Activated CD4-positive, alpha-beta memory T cell treated with anti-CD3 and anti-CD28 coated beads for 36 hours (primary cell): ENCODE data around the gene STH. TPM values are rescaled to one million over a fixed set of nuclear protein-coding genes. Genes with fewer than 3 reads are reported as not detected.
"Not testable (repeated sequence)": the region's sequence is repeated elsewhere in the genome, so short reads cannot be mapped to it uniquely, and the experiment has no call there.

Source experiments
- CTCF ChIA-PET: fragments of 350-600 bp; sonication (Branson Sonifier 250); formaldehyde crosslinking; loops from one replicate; lab custom pipeline; 2021; ENCODE audit warnings: antibody characterized with exemption, inconsistent platforms; lab: Charles Lee
- POLR2A ChIA-PET: fragments of 350-600 bp; sonication (Branson Sonifier 250); formaldehyde crosslinking; loops from one replicate; lab custom pipeline; 2021; ENCODE audit warnings: antibody characterized with exemption; lab: Charles Lee
- DNase-seq: peaks from one replicate; pipeline ENCODE4 v3.0.0-alpha.2; 2020
- H3K27ac Mint-ChIP-seq: one replicate; pipeline ENCODE4 v1.8.0; 2021; ENCODE audit warnings: mixed read lengths
- H3K27me3 Mint-ChIP-seq: one replicate; pipeline ENCODE4 v1.8.0; 2021; ENCODE audit warnings: mixed read lengths
- H3K36me3 Mint-ChIP-seq: one replicate; pipeline ENCODE4 v1.8.0; 2021; ENCODE audit warnings: mixed read lengths
- H3K4me1 Mint-ChIP-seq: one replicate; pipeline ENCODE4 v1.8.0; 2021; ENCODE audit warnings: low read depth, mixed read lengths
- H3K4me3 Mint-ChIP-seq: one replicate; pipeline ENCODE4 v1.8.0; 2021; ENCODE audit warnings: mild to moderate bottlenecking, mixed read lengths
- H3K9me3 Mint-ChIP-seq: one replicate; pipeline ENCODE4 v1.8.0; 2021; ENCODE audit warnings: mixed read lengths
- intact Hi-C: fragments of 100-400 bp; cut with micrococcal nuclease; formaldehyde crosslinking; loops from one replicate; pipeline ENCODE4 v1.15.1; 2023
- total RNA-seq, 2 experiments: library from RNA; stranded (reverse); gene quantifications; one replicate each; pipeline ENCODE4 v1.2.3, GENCODE V29; 2021

Gene STH
- total RNA-seq, 2 experiments from 2014 or later = not detected

GRCh38 chr17:46001390-46002310, 2.6 kb downstream of the STH start:
- Mint-ChIP-seq H3K4me3 (no peak overlapping the region), H3K27ac (no peak overlapping the region)
- intact Hi-C loops = loop anchor here (1.0 to 5.0 kb wide), 3 partner anchors 60 to 211 kb away; partner anchors contain the start of gene KANSL1

GRCh38 chr17:46002311-46002972, 3.4 kb downstream of the STH start:
- intact Hi-C loops = loop anchor here (1.0 to 5.0 kb wide), 3 partner anchors 59 to 210 kb away; partner anchors contain the start of gene KANSL1
- Mint-ChIP-seq H3K4me1 (no peaks in the 10 kb centered on the region), H3K9me3 (peaks cover 4% of the 10 kb centered on the region), H3K4me3 (no peak overlapping the region), H3K36me3 (no peaks in the 10 kb centered on the region), H3K27ac (no peak overlapping the region), H3K27me3 (no peaks in the 10 kb centered on the region)
- ChIA-PET CTCF (interaction anchor here (0.8 to 7.0 kb wide), 18 partner anchors 12 to 284 kb away, joined by 3 to 50 read pairs (median 4); partner anchors contain the start of gene KANSL1), POLR2A (interaction anchor here (0.6 kb wide), 1 partner anchor 162 kb away, joined by 3 read pairs; no protein-coding TSS in a partner anchor)
- peak; percentile 82 for DNase-seq

More at GRCh38 chr17:46001390-46002310, 2.6 kb downstream of the STH start:
- Mint-ChIP-seq H3K9me3 (peaks cover 4% of the 10 kb centered on the region), H3K27me3 (no peaks in the 10 kb centered on the region), H3K4me1 (no peaks in the 10 kb centered on the region), H3K36me3 (no peaks in the 10 kb centered on the region)
- POLR2A ChIA-PET = interaction anchor here (0.8 kb wide), 1 partner anchor 191 kb away, joined by 3 read pairs; the partner anchor contains the start of gene KANSL1
- no peak for DNase-seq
- CTCF ChIA-PET = interaction anchor here (0.6 to 7.0 kb wide), 14 partner anchors 11 to 285 kb away, joined by 3 to 50 read pairs (median 4); no protein-coding TSS in a partner anchor

GRCh38 chr17:46002973-46003316, 3.9 kb downstream of the STH start:
- Mint-ChIP-seq H3K27ac (no peak overlapping the region), H3K36me3 (no peaks in the 10 kb centered on the region)

GRCh38 chr17:46003907-46004748, 5.1 kb downstream of the STH start:
- Mint-ChIP-seq H3K36me3 (no peaks in the 10 kb centered on the region), H3K4me1 (no peaks in the 10 kb centered on the region), H3K27me3 (no peaks in the 10 kb centered on the region), H3K9me3 (peaks cover 4% of the 10 kb centered on the region), H3K27ac (no peak overlapping the region), H3K4me3 (no peak overlapping the region)
- ChIA-PET POLR2A (no interaction called here), CTCF (interaction anchor here (0.8 to 7.0 kb wide), 8 partner anchors 16 to 283 kb away, joined by 3 to 50 read pairs (median 10); partner anchors contain the start of gene KANSL1)
- DNase-seq = no peak
- intact Hi-C loops = loop anchor here (5.0 kb wide), 1 partner anchor 188 kb away; the partner anchor contains the start of gene KANSL1

More at GRCh38 chr17:46002973-46003316, 3.9 kb downstream of the STH start:
- ChIA-PET CTCF (interaction anchor here (0.8 to 7.0 kb wide), 14 partner anchors 15 to 284 kb away, joined by 3 to 50 read pairs (median 5); partner anchors contain the start of gene KANSL1), POLR2A (interaction anchor here (0.6 kb wide), 1 partner anchor 161 kb away, joined by 3 read pairs; no protein-coding TSS in a partner anchor)
- H3K9me3 Mint-ChIP-seq = peaks cover 4% of the 10 kb centered on the region
- intact Hi-C loops = loop anchor here (1.0 to 5.0 kb wide), 3 partner anchors 58 to 209 kb away; partner anchors contain the start of gene KANSL1
- DNase-seq = no peak
- no peak overlapping the region for H3K4me3 Mint-ChIP-seq
- H3K4me1 Mint-ChIP-seq = no peaks in the 10 kb centered on the region
- H3K27me3 Mint-ChIP-seq = no peaks in the 10 kb centered on the region

- CTCF ChIA-PET, intact Hi-C loops, DNase-seq, H3K27me3 Mint-ChIP-seq, H3K4me1 Mint-ChIP-seq, H3K27ac Mint-ChIP-seq, H3K4me3 Mint-ChIP-seq, POLR2A ChIA-PET, H3K36me3 Mint-ChIP-seq, H3K9me3 Mint-ChIP-seq: not testable (repeated sequence)
These were observed 7.0 kb downstream of the STH start for GRCh38 chr17:46006082-46006481.

- no peak for DNase-seq
- no peak overlapping the region for H3K4me3 Mint-ChIP-seq
- no peaks in the 10 kb centered on the region for H3K36me3 Mint-ChIP-seq
- H3K9me3 Mint-ChIP-seq = peaks cover 4% of the 10 kb centered on the region
- intact Hi-C loops = no loop called here
- ChIA-PET POLR2A (no interaction called here), CTCF (no interaction called here)
- no peaks in the 10 kb centered on the region for H3K4me1 Mint-ChIP-seq
- H3K27me3 Mint-ChIP-seq = no peaks in the 10 kb centered on the region
- no peak overlapping the region for H3K27ac Mint-ChIP-seq
These were observed 8.5 kb downstream of the STH start for GRCh38 chr17:46007461-46007965.

GRCh38 chr17:46008591-46008990, 9.5 kb downstream of the STH start:
- ChIA-PET CTCF (no interaction called here), POLR2A (no interaction called here)
- DNase-seq = no peak
- peaks cover 4% of the 10 kb centered on the region for H3K9me3 Mint-ChIP-seq
- no peak overlapping the region for H3K27ac Mint-ChIP-seq
- no peaks in the 10 kb centered on the region for H3K27me3 Mint-ChIP-seq
- intact Hi-C loops = no loop called here
- no peaks in the 10 kb centered on the region for H3K4me1 Mint-ChIP-seq
- H3K36me3 Mint-ChIP-seq = no peaks in the 10 kb centered on the region
- H3K4me3 Mint-ChIP-seq = no peak overlapping the region

- Mint-ChIP-seq H3K9me3 (peaks cover 4% of the 10 kb centered on the region), H3K27me3 (no peaks in the 10 kb centered on the region), H3K4me1 (no peaks in the 10 kb centered on the region), H3K4me3 (no peak overlapping the region), H3K27ac (no peak overlapping the region), H3K36me3 (no peaks in the 10 kb centered on the region)
- ChIA-PET POLR2A (no interaction called here), CTCF (interaction anchor here (1.8 kb wide), 1 partner anchor 34 kb away, joined by 5 read pairs; no protein-coding TSS in a partner anchor)
- no peak for DNase-seq
- intact Hi-C loops = no loop called here
These were observed 10.9 kb downstream of the STH start for GRCh38 chr17:46009681-46010596.

GRCh38 chr17:46010597-46011186, 11.6 kb downstream of the STH start:
- H3K9me3 Mint-ChIP-seq = peaks cover 4% of the 10 kb centered on the region

More at GRCh38 chr17:46010597-46011186, 11.6 kb downstream of the STH start:
- intact Hi-C loops = no loop called here
- POLR2A ChIA-PET = no interaction called here
- DNase-seq = no peak
- no peaks in the 10 kb centered on the region for H3K4me1 Mint-ChIP-seq
- H3K36me3 Mint-ChIP-seq = no peaks in the 10 kb centered on the region
- CTCF ChIA-PET = interaction anchor here (0.6 to 1.8 kb wide), 2 partner anchors 33 to 166 kb away, joined by 4 to 5 read pairs; no protein-coding TSS in a partner anchor
- no peaks in the 10 kb centered on the region for H3K27me3 Mint-ChIP-seq
- H3K4me3 Mint-ChIP-seq = no peak overlapping the region
- H3K27ac Mint-ChIP-seq = no peak overlapping the region
